OCI-LY3 (cell line): ENCODE data around the gene AUTS2.

ENCODE experiments used
- CTCF ChIP-seq: fragments of 200-600, 300-600 bp; sonication (generic); IDR thresholded peaks from 2 replicates; pipeline ENCODE4 v1.5.1; 2014; ENCODE audit warnings: antibody characterized with exemption, low read length, low read depth
- EZH2phosphoT487 ChIP-seq: fragments of 200-600 bp; shearing (Covaris generic); IDR thresholded peaks from 2 replicates; pipeline ENCODE4 v1.6.1; 2018; ENCODE audit warnings: antibody characterized with exemption, mixed run types, low read depth

- TF ChIP-seq CTCF = no peak
- TF ChIP-seq EZH2phosphoT487 = no peak
Observed at GRCh38 chr7:70596598-70596913, 998.3 kb downstream of the AUTS2 start.
